HAP-1 (cell line): Measurements from ENCODE around the gene LIFR.

Experiments
- DNase-seq, 2 experiments: peaks; one replicate each; pipeline ENCODE4 v3.0.0-alpha.2; 2016 to 2020; ENCODE audit warnings: low spot score in 2 of 2
- H3K27me3 ChIP-seq: fragments of 250-450 bp; sonication (Bioruptor Pico); 2 replicates; pipeline ENCODE4 v1.5.1; 2020; ENCODE audit warnings: low read depth, mild to moderate bottlenecking, moderate library complexity
- H3K36me3 ChIP-seq: fragments of 250-450 bp; sonication (Bioruptor Pico); replicated peaks from 2 replicates; pipeline ENCODE4 v1.5.1; 2020; ENCODE audit warnings: mild to moderate bottlenecking
- H3K4me1 ChIP-seq: fragments of 250-450 bp; sonication (Bioruptor Pico); 2 replicates; pipeline ENCODE4 v1.5.1; 2020; ENCODE audit warnings: mild to moderate bottlenecking
- H3K4me3 ChIP-seq: fragments of 250-450 bp; sonication (Bioruptor Pico); 2 replicates; pipeline ENCODE4 v1.5.1; 2020; ENCODE audit warnings: mild to moderate bottlenecking, moderate library complexity
- H3K9me3 ChIP-seq: fragments of 250-450 bp; sonication (Bioruptor Pico); 2 replicates; pipeline ENCODE4 v1.5.1; 2020; ENCODE audit warnings: mild to moderate bottlenecking, moderate library complexity
- in situ Hi-C: fragments of 300-500 bp; cut with MboI; formaldehyde crosslinking; loops from 3 replicates; pipeline ENCODE4 v1.14.3; 2020; ENCODE audit warnings: low sequenced_read_pairs, inconsistent platforms, mixed read lengths

Gene LIFR

GRCh38 chr5:38468202-38468673 lies 88.2 kb downstream of the LIFR start:
- no peak for DNase-seq
- in situ Hi-C loops: no loop called here
- H3K9me3 ChIP-seq: no peaks in the 10 kb centered on the region
- no peaks in the 10 kb centered on the region for H3K36me3 ChIP-seq
- H3K4me3 ChIP-seq: no peak overlapping the region
- H3K27me3 ChIP-seq: no peaks in the 10 kb centered on the region
- H3K4me1 ChIP-seq: no peaks in the 10 kb centered on the region

GRCh38 chr5:38467353-38468040 lies 88.9 kb downstream of the LIFR start:
- H3K9me3 ChIP-seq: no peaks in the 10 kb centered on the region
- H3K4me1 ChIP-seq: no peaks in the 10 kb centered on the region
- H3K4me3 ChIP-seq: no peak overlapping the region
- H3K27me3 ChIP-seq: no peaks in the 10 kb centered on the region
- in situ Hi-C loops: no loop called here
- H3K36me3 ChIP-seq: no peaks in the 10 kb centered on the region
- DNase-seq: no peak

DNA sequence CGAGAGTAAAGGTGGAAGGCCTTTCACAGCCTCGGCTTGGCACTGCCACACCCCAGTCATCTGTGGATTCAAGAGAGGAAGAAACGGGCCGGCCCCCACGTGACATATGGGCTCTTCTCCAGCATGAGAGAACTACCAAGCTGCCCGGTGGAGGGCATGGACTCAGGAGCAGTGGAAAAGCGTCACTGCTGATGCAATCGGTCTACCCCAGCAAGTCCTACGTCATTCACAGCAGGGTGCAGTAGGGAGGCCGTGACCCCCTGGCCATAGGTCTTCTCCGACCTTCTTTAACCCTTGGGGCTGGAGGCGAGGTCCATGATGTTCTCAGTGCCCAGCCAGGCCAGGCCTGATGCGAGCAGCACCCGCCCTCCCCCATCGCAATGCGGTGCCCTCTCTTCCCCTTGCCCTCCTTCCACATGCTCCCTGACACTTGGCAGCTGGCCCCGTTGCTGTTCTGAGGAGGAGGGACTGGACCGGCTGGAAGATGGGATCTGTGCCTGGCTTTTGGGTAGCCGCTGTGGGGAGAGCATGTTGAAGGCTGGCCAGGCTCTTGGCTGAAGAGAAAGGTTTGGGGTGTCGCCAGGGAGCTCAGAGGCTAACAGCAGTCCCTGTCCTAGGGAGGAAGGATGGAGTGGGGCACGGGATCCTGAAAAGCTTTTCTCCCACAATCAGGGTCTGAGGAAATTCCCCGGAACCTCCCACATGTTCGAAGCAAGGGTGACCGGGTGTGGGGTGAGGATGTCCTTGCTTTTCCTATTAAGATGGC lies 89.8 kb downstream of the LIFR start:
- Histone ChIP-seq H3K36me3 (no peaks in the 10 kb centered on the region), H3K4me3 (no peak overlapping the region), H3K4me1 (no peaks in the 10 kb centered on the region), H3K9me3 (no peaks in the 10 kb centered on the region), H3K27me3 (no peaks in the 10 kb centered on the region)
- in situ Hi-C loops: no loop called here
- DNase-seq: no peak

- Histone ChIP-seq H3K4me1 (no peaks in the 10 kb centered on the region), H3K4me3 (no peak overlapping the region), H3K27me3 (no peaks in the 10 kb centered on the region), H3K36me3 (no peaks in the 10 kb centered on the region), H3K9me3 (no peaks in the 10 kb centered on the region)
- in situ Hi-C loops: no loop called here
- no peak for DNase-seq
Measured at GRCh38 chr5:38465702-38466423, 90.6 kb downstream of the LIFR start.

DNA sequence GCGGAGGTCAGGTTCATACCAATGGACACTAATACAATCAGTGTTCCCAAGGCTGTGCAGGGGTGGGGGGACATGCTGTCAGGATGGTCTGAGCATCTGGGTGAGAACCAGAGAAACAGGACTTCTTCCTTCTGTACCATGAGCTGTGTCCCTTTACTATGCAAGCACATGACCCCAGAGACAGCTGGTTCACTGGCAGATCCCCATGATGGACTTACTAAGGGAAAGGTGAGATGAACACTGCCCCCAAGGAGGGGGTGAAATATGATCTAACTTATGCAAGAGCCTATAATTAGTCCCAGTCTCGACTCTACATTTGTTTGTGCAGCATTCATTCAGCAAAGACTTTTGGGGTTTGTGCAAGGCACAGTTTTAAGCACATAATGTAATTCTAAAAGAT lies 91.4 kb downstream of the LIFR start:
- no peaks in the 10 kb centered on the region for H3K4me1 ChIP-seq
- DNase-seq: no peak
- no peaks in the 10 kb centered on the region for H3K36me3 ChIP-seq
- H3K9me3 ChIP-seq: no peaks in the 10 kb centered on the region
- no peak overlapping the region for H3K4me3 ChIP-seq
- H3K27me3 ChIP-seq: no peaks in the 10 kb centered on the region
- in situ Hi-C loops: no loop called here

- in situ Hi-C loops: no loop called here
- DNase-seq: peak in 1 of 2 experiments; percentile 11
- H3K4me3 ChIP-seq: no peak overlapping the region
- no peaks in the 10 kb centered on the region for H3K9me3 ChIP-seq
- H3K4me1 ChIP-seq: no peaks in the 10 kb centered on the region
- H3K36me3 ChIP-seq: no peaks in the 10 kb centered on the region
- no peaks in the 10 kb centered on the region for H3K27me3 ChIP-seq
Measured at GRCh38 chr5:38463634-38464521, 92.6 kb downstream of the LIFR start.

GRCh38 chr5:38462976-38463633 lies 93.3 kb downstream of the LIFR start:
- no peak overlapping the region for H3K4me3 ChIP-seq
- DNase-seq: no peak
- H3K9me3 ChIP-seq: no peaks in the 10 kb centered on the region
- in situ Hi-C loops: no loop called here
- H3K27me3 ChIP-seq: no peaks in the 10 kb centered on the region
- H3K36me3 ChIP-seq: no peaks in the 10 kb centered on the region
- H3K4me1 ChIP-seq: no peaks in the 10 kb centered on the region

DNA sequence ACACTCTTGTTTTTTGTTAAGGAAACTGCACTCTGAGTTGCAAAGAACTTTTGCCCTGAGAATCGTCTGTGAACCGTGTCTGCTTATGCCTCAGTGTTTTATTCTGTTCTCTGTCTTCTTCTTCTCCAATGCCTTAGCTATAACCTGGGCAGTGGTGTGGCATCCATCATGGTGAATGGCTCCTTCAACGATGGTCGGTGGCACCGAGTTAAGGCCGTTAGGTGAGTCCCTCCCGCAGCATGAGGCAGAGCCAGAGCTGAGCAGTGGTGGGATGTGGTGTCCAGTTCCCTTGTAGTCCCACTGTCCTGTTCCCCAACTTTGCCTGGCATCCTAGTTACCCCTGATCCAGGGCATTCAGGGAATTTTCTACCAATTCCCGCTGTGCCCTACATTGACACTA lies 98.3 kb downstream of the LIFR start:
- Histone ChIP-seq H3K4me1 (no peaks in the 10 kb centered on the region), H3K4me3 (no peak overlapping the region), H3K27me3 (no peaks in the 10 kb centered on the region), H3K36me3 (no peaks in the 10 kb centered on the region), H3K9me3 (no peaks in the 10 kb centered on the region)
- in situ Hi-C loops: no loop called here
- DNase-seq: no peak

GRCh38 chr5:38456657-38457399 lies 99.6 kb downstream of the LIFR start:
- in situ Hi-C loops: no loop called here
- Histone ChIP-seq H3K9me3 (no peaks in the 10 kb centered on the region), H3K4me3 (no peak overlapping the region), H3K36me3 (no peaks in the 10 kb centered on the region), H3K27me3 (no peaks in the 10 kb centered on the region), H3K4me1 (no peaks in the 10 kb centered on the region)
- no peak for DNase-seq

DNA sequence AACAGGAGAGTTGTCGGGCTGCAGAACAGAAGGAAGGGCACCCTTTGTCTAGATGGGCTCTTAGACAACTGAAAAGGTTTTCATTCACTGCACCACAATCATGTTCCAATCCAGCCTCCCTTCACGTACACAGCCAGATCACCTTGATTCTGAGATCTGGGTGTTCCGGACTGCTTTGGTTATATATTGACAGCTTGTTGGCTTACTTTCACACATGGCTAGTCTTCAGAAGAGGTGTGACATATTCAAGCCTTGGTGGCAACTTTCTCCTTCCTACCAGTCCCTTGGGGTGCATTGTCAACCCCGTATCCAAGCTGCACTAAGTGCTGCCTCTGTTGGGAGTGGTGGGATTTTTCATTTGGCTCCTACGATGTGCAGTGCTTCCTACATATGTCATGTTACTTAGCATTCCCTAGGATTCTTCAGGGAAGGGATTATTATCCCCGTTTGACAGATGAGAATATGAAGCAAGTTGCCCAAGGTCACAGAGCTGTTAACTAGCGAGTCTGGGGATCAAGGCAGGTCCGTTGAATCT lies 100.6 kb downstream of the LIFR start:
- Histone ChIP-seq H3K27me3 (no peaks in the 10 kb centered on the region), H3K9me3 (no peaks in the 10 kb centered on the region), H3K4me1 (no peaks in the 10 kb centered on the region), H3K4me3 (no peak overlapping the region), H3K36me3 (no peaks in the 10 kb centered on the region)
- in situ Hi-C loops: no loop called here
- DNase-seq: no peak

DNA sequence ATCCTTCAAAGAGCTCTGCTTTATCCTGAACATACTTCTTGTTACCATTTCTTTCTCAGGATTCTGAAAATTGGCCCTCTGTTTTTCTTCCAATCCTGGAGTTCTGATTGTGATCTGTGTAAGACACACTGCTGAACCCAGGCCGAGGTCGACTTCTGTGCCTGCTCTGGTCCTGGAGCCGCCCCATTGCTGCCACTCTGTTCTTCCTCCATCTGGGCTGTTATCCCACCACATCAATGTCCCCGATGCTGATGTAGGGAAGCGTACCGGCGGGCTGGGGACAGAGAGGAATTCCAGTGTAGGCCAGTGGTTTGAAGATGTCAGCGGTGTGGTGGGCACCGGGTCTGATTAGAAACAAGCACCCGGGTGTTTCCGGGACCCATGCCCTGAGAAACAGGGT lies 102.5 kb downstream of the LIFR start:
- no peaks in the 10 kb centered on the region for H3K36me3 ChIP-seq
- no peaks in the 10 kb centered on the region for H3K9me3 ChIP-seq
- no peak for DNase-seq
- no peaks in the 10 kb centered on the region for H3K27me3 ChIP-seq
- in situ Hi-C loops: no loop called here
- no peak overlapping the region for H3K4me3 ChIP-seq
- H3K4me1 ChIP-seq: no peaks in the 10 kb centered on the region

DNA sequence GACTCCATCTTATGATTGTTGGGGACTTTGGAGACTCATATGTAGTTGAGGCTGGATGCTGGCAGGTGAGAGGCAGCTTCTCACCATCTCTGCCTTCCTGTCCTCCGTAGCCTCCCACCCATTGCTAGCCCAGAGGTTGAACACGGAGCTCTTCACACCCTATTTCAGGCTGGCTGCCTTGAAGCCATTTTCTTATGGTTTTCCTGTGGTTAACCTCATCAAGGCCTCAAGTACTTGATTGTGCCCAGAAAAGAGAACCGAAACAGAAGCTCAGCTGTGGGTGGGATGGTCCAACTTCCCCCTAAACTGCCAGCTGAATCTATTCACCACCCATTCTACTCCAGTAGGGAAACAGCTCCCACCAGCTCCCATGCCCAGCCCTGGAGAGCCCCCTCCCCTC lies 102.9 kb downstream of the LIFR start:
- no peak for DNase-seq
- no peaks in the 10 kb centered on the region for H3K27me3 ChIP-seq
- no peaks in the 10 kb centered on the region for H3K4me1 ChIP-seq
- H3K36me3 ChIP-seq: no peaks in the 10 kb centered on the region
- in situ Hi-C loops: no loop called here
- no peaks in the 10 kb centered on the region for H3K9me3 ChIP-seq
- no peak overlapping the region for H3K4me3 ChIP-seq
